ENCODE results near the gene EZH2.

DNA sequence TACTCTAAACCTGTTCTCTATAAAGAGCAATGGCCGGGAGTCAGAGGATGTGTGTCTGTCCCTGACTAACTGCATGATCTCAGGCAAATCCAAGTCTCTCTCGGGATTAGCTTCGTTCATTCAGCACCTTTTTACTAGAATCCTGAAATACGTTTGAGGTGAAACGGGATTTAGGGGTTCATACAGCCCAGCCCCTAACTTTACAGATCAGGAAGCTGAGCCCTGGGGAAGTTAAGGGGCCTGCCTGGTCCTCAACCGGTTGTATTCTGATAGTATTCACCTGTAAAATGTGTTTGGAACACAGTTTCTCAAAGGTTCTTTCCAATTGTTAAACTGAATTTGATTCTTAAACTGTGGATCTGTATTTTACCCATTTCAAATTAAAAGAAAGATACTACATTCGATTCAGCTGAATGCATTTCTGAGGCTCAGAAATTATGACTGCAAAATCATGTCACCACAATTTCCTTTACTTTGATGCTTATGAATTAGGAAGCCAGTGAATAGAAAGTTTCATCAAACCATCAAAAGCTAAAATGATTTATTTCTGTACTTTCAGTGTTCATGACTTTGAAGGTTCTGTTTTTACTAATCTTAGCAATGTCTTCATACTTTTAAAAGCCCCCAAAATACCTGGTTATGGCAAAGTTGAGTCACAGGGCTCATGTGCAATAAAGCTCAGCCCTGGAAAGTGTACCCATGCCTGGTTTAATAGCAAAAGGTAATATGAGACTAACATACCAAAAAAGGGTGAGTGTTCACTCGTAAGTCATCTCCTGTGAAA, 28.9 kb upstream of the EZH2 start:
- TF ChIP-seq TARDBP (IDR thresholded peaks at IDR 0.05): no peak
- TF ChIP-seq ZNF384 (IDR thresholded peaks at IDR 0.05): no peak
- TF ChIP-seq SP1 (IDR thresholded peaks at IDR 0.05): no peak
- no peak for TF ChIP-seq FOXA1 (IDR thresholded peaks at IDR 0.05)
- no peak for TF ChIP-seq BHLHE40 (IDR thresholded peaks at IDR 0.05; ENCODE audit: borderline replicate concordance)
- TF ChIP-seq ARNT (IDR thresholded peaks at IDR 0.05): no peak
- TF ChIP-seq ELF4 (IDR thresholded peaks at IDR 0.05): no peak
- peak; percentile 26; the same call in 1 of the 2 replicates for TF ChIP-seq CTBP1 (IDR thresholded peaks at IDR 0.05; ENCODE audit: borderline replicate concordance)
- TF ChIP-seq, protein P1, sequence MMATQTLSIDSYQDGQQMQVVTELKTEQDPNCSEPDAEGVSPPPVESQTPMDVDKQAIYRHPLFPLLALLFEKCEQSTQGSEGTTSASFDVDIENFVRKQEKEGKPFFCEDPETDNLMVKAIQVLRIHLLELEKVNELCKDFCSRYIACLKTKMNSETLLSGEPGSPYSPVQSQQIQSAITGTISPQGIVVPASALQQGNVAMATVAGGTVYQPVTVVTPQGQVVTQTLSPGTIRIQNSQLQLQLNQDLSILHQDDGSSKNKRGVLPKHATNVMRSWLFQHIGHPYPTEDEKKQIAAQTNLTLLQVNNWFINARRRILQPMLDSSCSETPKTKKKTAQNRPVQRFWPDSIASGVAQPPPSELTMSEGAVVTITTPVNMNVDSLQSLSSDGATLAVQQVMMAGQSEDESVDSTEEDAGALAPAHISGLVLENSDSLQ (IDR thresholded peaks at IDR 0.05): no peak
- no peak for TF ChIP-seq FOXM1 (IDR thresholded peaks at IDR 0.05; ENCODE audit: borderline replicate concordance)
- no peak for TF ChIP-seq L3MBTL2 (conservative IDR thresholded peaks at IDR 0.05)
- no peak for TF ChIP-seq SUZ12 (IDR thresholded peaks at IDR 0.05)
